HG02678 (cell line): ENCODE results near the gene AHI1.
A peak's percentile ranks its signal among the peaks of the same experiment; 100 is the strongest.

Experiments used
- ATAC-seq: cut with Tn5 transposase; IDR thresholded peaks from one replicate; pipeline ENCODE4 v1.9.1; 2021; ENCODE audit warnings: mild to moderate bottlenecking, moderate library complexity; ENCODE audit not compliant: unreplicated experiment

The AHI1 gene

GRCh38 chr6:135497412-135498184 lies at the start of gene AHI1:
AHI1 (minus strand) TSS chr6:135497740; CDS start chr6:135492237, 5,503 bp downstream.
- ATAC-seq: peak; percentile 93

DNA sequence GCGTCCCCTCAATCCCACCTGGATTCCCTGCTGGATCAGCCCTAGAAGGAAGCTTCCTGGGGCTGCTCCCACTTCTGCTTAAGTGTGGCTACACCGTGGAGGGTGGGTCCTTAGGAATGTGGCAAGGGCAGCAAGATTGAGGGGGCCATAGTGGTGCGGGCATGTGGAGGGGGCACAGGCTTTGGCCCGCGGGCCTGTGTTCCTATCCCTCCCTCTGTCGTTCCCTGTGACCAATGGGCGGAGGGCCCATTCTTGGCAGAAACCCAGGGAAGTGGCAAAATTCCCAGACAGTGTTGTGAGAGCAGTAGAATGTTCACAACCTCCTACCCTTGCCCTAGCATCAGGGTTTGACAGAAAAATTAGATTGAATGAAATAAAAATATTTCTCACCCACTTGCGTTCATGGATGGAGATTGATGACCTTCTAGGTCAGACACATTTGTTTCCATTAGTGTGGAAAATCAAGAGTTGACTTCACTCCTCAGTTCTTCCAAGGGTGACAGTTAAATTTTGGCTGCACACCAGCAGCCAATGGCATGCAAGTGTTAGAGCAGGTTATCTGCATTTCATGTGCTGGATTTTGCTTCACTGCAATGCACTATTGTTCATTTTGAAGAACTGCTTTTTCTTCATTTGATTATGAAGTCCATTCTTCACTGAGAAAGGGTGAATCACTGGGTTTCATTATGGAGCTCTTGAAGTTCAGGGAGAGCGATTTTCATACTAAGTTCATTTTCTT lies 49.3 kb upstream of the AHI1 start:
- ATAC-seq: no peak

- no peak for ATAC-seq
Observed at GRCh38 chr6:135546206-135546605, 48.7 kb upstream of the AHI1 start.

DNA sequence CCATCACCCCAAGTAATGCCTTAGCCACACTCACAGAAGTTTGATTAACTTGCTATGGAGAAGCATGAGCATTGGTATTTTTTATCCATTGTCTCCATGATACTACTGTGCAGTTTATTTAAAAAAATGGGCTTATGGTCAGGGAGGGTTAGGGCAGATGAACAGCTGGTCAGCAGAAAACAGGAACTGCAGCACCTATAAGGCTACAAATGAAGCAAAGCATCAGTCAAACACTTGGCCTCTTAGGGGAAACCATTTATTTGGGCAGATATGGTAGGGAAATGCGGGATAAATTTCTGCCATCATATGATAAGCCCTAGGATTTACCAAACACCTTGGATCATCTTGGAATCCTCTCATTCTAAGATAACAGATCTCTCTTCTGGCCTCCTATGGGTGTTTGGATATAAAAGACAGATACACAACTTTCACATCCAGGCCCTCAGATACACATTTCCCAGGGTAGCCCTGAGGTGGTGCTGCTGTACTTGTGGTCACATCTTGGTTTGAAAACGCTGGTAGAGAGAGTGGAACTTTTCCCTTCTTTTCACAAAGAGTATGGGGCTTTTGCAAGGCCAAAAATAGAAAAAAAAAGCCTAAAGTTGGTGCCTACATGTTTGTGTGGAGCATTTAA lies 42.8 kb upstream of the AHI1 start:
- ATAC-seq: no peak

- ATAC-seq: no peak
Observed at GRCh38 chr6:135537741-135538301, 40.3 kb upstream of the AHI1 start.

DNA sequence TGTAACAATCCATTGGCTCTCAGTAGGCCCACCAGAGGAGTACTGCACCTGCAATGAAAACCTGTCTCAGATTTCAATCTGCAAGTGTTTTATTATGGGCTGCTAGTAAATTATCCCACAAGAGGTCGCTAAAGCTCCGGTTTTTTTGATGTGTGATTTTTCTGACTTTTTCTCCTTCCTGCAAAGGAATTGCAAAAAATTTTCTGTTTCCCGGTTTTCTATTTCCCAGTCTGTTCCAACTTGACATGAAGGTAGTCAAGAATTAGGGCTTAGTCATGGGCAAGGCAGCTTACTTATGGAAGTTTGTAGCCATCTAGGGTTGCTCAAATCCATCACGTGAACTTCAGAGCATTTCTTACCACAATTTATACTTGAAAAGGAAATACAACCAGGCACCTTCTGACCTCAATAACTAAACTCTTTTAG lies 38.5 kb upstream of the AHI1 start:
- ATAC-seq: peak; percentile 52

DNA sequence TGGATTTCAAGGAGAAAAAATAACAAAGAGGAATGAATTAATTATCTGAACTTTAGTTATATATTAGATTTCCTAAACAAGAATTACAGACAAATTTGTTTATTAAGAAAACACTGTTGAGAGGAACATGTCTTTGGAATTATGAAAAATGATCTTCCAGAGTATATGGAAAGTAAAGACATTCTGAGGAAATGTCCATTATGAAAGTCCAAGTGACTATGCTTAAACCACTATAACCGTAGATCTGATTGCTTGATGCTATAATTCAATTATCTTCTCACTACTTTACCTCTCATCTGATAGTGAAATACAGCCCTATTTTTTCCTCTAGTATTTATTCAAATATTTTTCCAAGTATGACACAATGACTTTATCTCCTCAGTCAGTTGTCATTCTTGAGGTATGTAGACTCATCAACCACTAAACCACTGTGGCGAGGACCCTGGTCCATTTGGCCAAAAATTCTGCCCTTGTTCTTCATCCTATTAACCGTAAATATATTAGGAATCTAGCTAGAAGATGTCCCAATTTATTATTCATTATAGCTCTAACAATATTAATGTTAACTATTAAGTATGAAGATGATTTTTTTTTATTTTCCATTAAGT lies 37.3 kb upstream of the AHI1 start:
- ATAC-seq: no peak

DNA sequence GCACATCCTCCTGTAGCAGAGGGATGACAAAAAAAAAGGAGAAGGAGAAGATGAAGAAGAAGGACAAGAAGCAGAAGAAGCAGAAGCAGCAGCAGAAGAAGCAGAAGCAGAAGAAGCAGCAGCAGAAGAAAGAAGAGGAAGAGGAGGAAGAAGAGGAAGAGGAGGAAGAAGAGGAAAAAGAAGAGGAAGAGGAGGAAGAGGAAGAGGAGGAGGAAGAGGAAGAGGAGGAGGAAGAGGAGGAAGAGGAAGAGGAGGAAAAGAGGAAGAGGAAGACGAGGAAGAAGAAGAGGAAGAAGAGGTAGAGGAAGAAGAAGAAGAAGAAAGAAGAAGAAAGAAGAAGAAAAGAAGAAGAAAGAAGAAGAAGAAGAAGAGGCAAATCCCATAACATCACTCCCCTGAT lies 35.0 kb upstream of the AHI1 start:
- ATAC-seq: no peak

GRCh38 chr6:135531954-135532490 lies 34.5 kb upstream of the AHI1 start:
- ATAC-seq: no peak

DNA sequence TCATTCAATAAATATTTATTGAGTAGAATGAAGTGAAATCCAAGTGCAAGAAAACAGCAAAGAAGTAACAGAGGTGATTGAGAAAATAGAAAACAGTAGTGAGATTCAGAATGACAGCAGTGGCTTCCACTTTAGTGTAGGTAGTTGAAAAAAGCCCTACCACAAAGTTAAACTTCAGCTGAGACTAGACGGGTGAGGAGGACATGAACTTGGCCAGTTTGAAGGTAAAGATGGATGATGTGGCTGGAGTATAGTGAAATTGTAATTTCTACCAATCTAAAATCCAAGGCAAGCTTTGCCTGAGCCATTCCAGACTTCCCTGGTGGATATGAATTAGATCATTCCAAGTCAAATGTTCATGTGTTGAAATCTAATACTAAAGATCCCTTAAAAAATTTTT lies 32.6 kb upstream of the AHI1 start:
- no peak for ATAC-seq

GRCh38 chr6:135527960-135528249 lies 30.4 kb upstream of the AHI1 start:
- no peak for ATAC-seq

DNA sequence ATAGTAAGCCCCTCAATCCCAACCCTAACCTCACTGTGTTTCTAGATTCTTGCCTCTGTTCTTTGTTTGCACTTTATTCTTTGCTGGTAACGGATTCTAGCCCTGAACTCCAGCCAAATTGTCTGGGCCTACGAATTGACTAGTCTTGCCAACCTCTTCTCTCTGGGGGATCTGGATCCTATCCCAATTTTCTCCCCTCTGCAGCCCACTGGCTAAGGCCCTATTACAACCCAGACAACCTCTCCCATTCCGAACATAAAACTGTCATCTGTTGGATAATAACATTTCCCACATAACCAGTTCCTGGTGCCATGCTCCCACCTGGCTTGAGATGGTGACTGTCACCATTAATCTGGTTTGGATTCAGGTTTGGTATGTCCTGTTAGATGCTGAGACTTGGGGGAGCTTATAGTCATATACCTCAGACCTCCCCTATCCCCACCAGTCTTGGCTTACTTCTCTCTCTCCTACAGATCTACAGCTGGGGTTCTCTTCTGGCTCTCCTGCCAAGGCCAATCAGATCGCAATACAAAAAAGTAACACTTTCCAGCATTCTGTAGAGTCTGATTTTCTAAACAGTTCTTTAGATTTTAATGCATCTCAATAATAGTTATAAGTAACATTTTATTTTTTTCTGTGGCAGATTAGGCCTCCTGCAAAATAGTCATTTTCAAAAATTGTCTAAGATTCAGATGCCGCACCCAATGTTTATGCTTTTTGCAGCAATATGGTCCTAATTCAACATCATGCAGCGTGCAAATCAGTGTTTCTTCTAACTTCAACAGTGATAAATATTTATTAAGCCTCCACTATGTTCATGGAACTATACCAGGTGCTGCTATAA lies 29.8 kb upstream of the AHI1 start:
- no peak for ATAC-seq

GRCh38 chr6:135525594-135525993 lies 28.1 kb upstream of the AHI1 start:
- no peak for ATAC-seq

DNA sequence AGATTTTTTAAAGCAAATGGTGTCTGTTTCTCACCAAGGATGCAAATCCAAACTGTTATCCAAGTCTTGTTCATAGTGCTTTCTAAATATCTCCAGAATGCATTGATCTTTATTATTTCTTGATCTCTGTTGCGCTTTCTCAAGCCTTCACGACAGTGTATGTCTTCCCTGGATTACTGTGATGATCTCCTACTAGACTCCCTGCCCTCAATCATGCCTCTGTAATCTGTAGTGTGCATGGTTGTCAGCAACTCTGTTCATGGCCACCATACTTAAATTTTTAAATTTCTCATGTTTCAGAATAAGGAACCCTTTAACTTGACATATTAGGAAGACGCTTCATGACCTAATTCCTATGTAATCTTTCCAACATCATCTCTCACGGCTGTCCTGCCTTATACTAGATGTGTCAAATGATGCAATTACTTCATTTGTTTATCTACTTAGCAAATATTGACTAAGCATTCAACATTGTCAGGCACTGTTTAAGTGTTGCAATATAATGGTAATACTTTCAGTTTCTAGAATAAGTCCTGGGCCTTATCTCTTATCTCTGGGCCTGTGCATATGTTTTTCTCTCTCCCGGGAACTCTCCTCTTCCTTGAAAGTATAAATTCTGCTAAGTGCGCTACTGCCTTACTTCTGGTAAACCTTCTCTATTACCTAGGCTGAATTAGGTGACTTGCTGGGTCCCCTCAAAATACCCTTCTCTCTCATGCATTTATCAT lies 25.6 kb upstream of the AHI1 start:
- ATAC-seq: no peak

- ATAC-seq: no peak
Observed at GRCh38 chr6:135521431-135521830, 23.9 kb upstream of the AHI1 start.

- ATAC-seq: no peak
Observed at GRCh38 chr6:135520781-135521180, 23.2 kb upstream of the AHI1 start.

DNA sequence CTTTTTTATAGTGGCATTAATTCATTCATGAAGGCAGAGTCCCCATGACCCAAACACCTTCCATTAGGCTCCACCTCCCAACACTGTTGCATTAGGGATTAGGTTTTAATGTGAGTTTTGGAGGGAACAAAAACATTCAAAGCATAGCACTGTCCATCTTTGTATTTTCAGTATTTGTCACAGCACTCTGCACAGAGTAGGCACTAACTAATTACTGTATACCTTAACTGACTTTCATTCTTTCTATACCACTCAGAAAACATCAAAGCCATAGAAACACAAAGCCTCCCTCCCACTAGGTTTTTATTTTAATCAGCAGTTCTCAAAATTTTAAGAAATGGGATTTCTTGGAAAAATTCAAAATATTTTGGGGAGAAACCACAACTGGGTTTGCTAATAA lies 21.8 kb upstream of the AHI1 start:
- no peak for ATAC-seq

GRCh38 chr6:135517527-135517926 lies 20.0 kb upstream of the AHI1 start:
- ATAC-seq: no peak

DNA sequence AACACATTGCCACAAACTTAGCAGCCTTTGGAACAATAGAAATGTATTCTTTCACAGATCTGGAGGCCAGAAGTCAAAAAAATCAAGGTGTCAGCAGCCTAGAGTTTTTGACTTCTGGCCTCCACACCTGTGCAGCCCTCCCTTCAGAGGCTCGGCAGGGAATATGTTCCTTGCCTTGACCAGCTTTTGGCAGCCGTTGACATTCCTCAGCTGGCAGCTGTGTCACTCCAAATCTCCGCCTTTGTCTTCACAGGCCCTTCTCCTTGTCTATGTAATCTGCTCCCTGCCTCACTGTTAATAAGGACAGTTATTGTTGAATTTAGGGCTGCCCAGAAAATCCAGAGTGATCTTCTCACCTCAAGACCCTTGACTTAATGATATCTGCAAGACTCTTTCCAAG lies 17.2 kb upstream of the AHI1 start:
- ATAC-seq: no peak
